ENCODE results near the gene SND1.

DNA sequence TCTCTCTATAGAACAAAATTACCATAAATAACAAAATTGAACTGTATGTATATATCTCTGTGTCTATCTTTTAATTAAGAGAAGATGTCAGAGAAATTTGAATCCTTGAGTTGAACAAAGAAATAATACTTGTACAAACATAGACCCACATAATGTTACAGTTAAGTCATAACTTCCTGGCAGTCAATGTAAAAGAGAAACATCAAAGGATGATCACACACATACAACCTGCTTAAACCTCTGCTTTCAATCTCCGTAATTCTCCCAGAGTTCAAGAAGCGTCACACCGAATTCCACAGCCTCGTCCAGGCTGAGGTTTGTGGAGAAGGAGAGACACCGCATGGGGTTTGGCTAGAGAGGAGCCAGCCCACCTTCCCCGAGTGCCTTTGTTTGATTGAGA is 419.4 kb downstream of the SND1 start:
- no peak for TF ChIP-seq ZXDB (tag by site-specific recombination; IDR thresholded peaks at IDR 0.05)
- TF ChIP-seq ZNF560 (tag by site-specific recombination; IDR thresholded peaks at IDR 0.05; ENCODE audit: borderline replicate concordance) = no peak
- no peak for TF ChIP-seq ZNF791 (tag by site-specific recombination; IDR thresholded peaks at IDR 0.05)
- no peak for TF ChIP-seq ZNF660 (tag by site-specific recombination; IDR thresholded peaks at IDR 0.05)
